HG02642 (cell line): ENCODE measurements around the gene KIF21B.
"Not testable (repeated sequence)": the region's sequence is repeated elsewhere in the genome, so short reads cannot be mapped to it uniquely, and the experiment has no call there.

Experiments used
- ATAC-seq: cut with Tn5 transposase; IDR thresholded peaks from one replicate; pipeline ENCODE4 v1.9.1; 2021; ENCODE audit warnings: mild to moderate bottlenecking; ENCODE audit not compliant: unreplicated experiment, poor library complexity

The KIF21B gene

DNA sequence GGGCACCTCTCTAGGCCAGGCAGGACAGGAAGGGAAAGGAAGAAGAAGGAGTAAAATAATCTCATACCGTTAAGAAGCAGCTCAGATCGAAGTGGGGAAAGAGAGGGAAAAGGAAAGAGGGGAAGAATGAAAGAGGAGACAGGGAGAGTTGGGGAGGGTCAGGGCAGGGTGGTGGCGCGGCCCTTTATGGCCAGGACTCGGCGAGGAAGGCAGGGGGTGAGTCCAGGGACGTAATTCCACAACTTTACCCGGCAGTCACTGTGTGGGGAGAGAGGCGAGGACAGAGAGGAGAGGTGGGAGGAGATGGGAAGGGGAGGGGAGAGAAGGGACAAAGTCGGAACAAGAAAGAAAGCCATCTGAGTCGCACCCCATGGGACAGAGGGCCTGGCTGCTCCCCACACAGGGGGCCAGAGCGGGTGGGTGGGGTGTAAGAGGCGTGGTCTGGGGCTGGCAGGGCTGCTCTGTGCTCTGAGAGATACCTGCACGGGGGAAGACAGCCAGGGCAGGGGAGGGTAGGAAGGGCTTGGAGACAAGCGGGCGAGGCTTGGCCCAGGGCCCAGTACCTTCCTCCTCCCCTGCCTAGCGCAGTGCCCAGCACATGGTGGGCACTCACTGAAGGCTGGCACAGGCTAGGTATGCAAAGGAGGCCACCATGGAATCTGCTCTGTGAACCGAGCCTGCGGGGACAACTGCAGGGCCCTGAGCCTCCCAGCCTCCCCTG, 49.4 kb downstream of the KIF21B start:
- no peak for ATAC-seq

DNA sequence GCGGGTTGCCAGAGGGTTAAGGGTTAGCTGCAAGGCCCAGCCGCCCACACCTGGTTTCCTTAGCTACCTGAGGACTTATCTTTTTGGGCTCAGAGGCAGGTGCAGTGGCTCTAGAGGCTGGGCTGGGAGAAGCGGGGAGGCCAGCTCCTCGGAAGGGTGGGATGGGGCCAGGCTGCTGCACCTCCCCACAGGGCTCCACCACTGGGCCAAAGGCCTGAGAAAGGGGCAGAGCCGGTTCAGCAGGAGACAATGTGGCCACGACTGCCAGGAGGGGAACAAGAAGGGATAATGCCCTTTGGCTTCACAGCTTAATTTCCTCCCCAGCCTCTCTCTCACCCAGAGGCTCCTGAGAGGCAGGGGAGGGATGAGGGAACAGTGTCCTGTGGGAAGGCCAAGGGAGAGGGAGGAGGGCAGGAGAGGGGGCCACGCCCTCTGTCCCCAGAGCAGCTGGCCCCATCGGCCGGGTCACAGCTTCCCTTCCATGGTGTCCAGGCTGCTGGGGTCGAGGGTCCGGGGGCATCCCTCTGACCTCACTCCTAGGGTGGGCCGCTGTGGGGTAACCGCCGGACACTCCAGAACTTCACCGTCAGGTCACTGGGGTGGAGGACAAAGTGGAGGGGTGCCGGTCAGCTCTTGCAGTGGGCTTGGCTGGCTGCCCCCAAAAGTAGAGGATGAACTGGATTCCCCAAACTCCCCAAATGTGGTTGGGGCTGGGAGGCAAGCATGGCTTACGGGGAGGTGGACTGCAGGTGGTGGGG, 50.4 kb downstream of the KIF21B start:
- ATAC-seq, result no peak

- no peak for ATAC-seq
Measured at GRCh38 chr1:200971955-200972711, 51.4 kb downstream of the KIF21B start.

DNA sequence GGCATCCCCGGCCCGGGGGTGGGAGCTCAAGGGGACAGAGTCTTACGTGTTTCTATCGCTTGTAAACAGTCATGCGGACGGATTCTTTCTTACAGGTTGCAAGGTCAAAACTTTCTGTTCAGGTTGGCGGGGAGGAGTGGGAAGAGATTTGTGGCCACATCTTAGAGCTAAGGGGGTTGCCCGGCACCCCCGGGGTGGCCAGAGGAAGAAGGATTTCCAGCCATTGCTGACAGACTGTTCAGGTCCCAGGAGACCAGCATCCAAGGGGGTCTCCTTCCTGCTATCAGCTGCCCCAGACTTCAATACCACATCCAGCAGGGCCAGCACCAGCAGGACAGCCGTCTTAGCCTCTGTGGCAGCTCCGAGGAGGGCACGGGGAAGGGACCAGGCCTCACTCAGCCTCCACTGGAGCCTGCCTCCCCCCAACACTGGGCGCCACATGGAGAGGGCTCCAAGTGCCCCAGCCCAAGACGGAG, 52.0 kb downstream of the KIF21B start:
- peak; percentile 42 for ATAC-seq

GRCh38 chr1:200970771-200971427, 52.6 kb downstream of the KIF21B start:
- ATAC-seq, result no peak

DNA sequence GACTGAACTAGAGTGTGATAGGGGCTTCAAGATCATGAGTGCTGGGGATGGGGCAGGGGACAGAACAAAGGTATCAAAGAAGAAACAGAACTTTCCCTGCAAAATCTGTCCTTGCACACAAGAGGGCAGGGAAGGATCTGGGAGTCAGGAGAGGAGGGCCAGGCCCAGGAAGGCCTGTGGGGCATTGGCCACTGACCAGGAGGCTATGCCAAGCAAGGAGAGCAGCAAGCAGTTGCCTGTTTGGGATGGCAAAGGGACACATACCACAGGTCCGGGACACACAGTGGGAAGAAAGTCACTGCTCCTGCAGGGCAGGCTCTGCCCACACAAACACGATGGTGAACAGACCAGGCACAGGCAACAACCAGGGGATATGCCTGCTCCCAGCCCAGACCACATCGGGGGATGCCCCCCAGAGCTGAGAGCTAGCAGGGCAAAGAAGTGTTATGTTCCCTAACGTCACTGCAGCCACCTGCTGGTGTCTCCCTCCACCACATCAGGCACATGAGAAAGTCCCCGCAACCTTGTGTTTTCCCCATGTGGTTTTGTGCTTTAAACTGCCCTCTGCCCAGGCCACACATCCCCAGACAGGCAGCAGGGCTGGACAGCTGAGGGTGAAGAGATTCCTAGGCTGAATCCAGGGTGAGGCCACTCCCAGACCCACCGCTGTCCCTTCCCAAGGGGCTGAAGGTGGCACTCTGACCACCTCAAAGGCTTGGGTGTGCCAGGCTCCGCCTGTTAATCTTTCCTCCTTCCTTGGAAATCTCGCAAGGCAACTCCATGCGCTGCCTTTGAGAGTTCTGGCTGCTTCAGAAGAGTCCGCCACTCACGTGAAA, 53.6 kb downstream of the KIF21B start:
- peak; percentile 77 for ATAC-seq

DNA sequence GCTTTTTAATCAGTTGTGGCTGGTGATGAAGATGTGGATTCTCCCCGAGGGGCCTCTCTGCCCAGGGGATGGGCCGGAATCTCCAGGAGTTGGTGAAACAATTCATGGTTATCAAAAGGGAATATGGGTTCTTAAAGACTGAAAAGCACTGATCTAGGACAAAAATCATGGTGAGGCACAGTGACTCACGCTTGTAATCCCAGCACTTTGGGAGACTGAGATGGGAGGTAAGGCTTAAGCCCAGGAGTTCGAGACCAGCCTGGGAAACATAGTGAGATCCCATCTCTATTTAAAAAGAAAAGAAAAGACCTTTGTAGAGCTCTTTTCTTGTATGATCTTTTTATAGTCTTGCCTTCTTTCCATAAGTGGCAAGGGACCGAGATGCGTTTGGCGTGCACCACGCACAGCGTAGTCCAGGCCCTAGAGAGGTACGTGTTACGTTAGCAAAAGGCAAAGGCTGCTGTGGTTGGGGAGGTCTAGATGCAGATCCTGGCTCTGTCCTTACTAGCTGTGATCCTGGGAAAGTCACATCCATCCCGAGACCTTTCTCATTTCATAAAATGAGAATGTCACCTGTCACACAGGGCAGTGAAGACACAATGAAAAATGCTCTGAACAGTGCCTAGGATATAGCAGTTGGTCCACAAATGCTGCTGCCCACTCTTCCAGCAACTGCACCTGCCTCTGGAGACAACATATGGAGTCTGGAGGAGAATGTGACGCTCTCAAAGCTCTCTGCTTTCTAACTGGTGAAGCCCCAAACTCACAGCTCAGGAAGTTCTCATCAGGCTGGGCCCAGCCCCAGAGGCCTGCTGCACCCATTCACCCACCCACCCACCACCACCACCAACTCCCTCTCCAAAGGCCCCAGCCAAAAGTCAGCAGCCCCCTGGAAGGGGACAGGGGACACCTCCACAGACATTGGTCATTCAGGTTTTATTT, 54.8 kb downstream of the KIF21B start:
- no peak for ATAC-seq

DNA sequence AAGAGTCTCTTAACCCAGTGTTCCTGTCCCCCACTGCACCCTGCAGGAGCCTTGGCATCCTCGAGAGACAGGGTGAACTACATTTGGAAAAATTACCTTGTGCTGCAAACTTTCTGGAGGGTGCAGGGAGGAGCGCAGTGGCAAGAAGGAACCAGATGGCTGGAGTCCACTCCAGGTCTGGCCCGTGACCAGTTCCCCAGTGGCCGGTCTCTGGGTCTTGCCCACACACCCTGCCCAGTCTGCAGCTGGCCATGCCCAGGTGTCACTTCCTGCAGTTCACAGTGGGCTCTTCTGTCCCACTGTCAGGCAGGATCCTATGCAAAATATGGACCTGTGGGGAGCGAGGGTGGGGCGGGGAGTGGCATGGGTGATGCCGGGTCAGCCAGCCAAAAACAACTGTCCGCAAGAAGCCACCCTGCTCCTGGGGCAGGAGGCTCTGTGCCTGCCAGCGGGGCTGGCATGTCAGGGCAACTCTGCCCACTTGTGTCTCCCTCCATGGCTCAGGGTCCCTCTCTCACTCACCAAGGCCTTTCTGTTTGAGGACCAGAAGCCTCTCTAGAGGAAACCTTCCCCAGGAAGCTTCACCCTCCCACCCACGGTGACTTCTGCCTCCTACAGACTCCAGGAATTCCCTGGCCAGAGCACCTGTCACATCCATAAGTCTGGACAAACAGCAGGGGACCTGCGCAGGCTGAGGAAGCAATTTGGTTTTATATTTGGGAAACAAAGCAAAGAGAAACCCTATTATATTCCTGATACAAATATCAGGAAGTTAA, 55.6 kb downstream of the KIF21B start:
- no peak for ATAC-seq

GRCh38 chr1:200966934-200967333, 56.6 kb downstream of the KIF21B start:
- ATAC-seq, result no peak

DNA sequence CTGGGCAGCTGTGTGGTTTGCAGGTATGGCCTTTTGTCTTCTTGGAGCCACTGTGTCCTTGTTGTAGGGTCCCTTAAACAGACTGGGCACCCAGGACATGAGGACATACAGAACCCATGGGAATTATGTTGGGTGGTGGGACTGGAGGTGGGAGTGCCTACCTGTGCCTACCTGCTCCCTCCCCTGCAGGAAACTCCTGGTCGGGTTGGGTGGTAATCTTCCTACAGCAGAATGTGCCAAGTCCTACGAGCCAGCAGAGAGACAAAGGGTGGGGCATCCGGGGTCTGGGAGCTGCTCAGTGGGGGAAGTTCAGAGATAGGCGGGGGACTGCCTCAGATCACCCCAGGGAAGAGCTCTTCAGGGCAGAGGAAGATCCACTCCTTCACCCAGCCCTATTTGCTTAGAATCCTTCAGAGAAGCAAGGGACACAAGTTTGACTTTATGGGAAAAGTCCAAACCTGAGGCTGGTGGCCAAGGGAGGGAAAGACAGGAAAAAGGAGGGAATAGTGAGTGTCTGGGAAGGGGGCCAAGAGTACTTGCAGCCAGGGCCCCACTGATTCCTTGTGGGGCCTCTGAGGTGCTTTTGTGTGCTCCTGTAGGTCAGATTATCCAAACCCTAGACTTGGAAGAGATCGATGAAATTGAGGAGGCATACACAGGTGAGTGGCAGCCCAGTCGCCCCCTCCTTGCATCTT, 58.3 kb downstream of the KIF21B start:
- ATAC-seq, result no peak

DNA sequence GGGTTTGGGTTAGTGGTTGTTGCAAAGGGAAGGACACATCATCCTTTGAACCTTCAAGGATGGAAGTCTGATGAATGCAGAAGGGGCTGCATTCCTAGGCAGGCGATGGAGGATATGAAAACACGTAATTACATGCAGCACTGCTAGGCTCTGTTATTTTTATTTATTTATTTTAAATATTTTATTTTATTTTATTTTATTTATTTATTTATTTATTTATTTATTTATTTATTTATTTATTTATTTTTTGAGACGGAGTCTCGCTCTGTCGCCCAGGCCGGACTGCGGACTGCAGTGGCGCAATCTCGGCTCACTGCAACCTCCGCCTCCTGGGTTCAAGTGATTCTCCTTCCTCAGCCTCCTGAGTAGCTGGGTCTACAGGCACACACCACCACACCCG, 59.6 kb downstream of the KIF21B start:
- ATAC-seq, result not testable (repeated sequence)

- no peak for ATAC-seq
Measured at GRCh38 chr1:200963076-200963475, 60.4 kb downstream of the KIF21B start.

DNA sequence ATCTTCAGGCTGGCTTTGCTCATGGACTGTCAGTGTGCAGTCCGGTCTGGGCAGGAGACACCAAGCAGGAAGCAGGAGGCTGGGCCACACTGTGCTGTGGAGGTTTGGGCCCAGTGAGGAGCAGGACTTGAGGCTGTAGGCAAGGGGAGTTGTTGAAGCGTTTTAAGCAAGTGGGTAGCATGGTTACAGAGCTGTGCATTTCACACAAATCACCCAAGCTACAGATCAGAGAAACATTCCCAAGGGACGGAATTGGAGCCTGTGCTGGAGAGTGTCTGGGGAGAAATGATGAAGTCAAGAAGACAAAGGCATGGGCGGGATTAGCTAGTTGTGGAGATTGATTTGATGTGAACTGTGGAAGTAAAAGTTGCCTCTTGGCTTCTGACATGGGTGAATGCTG, 60.9 kb downstream of the KIF21B start:
- ATAC-seq, result no peak

- ATAC-seq, result not testable (repeated sequence)
Measured at GRCh38 chr1:200962151-200962550, 61.4 kb downstream of the KIF21B start.

DNA sequence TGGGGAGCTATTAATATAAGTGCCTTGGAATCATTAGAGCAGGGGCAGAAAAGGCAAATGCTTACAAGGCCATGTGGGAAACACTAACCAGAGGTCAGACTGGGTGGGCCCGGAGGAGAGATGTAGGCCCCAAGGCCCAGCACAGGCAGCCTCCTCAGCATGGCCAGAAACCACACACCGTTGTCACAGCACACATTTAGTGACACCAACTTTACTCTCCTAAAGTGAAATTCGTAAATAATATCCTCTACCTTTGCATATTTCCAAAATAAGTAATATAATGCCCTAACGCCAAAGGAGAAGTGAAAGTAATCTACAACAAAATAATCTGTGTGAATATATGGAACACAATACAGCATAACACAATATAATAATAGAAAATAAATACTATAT, 62.6 kb downstream of the KIF21B start:
- ATAC-seq, result no peak

DNA sequence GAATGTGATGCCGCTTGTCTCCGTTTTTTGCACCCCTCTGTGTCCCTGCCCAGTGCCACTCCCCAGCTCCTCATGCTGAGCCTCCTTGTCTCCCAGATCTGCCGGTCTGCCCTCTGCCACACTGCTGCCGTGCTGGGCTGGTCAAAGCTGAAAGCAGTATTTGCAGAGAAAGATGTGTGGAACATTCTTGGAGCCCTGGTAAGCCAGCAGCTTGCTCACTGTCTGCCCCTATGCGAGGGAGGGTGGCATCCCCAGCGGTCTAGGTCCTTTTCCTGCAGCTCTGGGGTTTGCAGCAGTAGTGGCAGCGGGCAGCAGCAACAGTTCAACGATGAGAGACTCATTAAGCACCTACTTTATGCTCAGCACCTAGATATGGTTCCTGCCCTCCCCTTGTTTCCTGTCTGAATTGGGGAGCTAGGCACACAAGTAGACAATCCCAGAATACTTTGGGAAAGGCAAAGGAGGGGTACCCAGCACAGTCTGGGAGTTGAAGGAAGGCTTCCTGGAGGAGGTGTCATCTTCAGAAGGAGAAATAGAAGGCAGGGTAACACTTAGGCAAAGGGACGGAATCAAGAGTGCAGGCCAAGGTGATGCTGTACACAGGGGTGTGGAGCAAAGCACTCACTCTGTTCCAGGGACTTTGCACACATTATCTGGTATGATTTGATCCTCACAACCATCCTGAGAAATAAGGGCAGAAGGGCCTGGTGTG, 63.1 kb downstream of the KIF21B start:
- no peak for ATAC-seq
